ENCODE results near the gene ADI1.
"Not testable (repeated sequence)": the region's sequence is repeated elsewhere in the genome, so short reads cannot be mapped to it uniquely, and the experiment has no call there.

Gene ADI1

DNA sequence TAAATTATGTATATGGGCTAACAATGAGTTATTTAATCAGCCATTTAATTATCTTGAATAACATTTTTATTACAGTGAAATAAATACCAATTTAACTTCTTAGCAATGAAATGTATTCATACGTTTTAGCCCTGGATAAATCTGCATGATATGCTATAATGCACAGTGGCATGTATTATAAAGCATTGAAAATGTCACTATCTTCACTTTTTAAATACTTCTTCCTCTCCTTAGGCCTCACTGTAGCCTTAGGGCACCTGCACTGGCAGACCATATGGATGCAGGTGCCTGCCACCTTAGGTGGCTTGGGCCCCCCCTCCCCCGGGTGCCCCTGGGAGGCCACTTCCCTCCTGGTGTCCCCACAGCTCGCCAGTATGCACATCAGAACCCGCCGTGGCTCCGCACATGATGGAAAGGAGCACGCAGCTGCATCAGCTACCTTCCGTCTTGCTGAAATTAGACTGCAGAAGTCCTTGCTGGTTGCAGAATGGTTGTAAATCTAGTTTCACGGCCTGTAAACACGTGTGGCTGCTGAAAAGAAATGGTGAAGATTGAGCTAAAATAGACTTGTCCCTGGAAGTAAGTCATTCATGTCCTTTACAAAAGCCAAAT is 56.7 kb downstream of the ADI1 start:
- DNase-seq (ENCODE audit: low read depth), result no peak

GRCh38 chr2:3461801-3462492 is 57.4 kb downstream of the ADI1 start:
- peak; percentile 64 for DNase-seq (ENCODE audit: low read depth)

DNA sequence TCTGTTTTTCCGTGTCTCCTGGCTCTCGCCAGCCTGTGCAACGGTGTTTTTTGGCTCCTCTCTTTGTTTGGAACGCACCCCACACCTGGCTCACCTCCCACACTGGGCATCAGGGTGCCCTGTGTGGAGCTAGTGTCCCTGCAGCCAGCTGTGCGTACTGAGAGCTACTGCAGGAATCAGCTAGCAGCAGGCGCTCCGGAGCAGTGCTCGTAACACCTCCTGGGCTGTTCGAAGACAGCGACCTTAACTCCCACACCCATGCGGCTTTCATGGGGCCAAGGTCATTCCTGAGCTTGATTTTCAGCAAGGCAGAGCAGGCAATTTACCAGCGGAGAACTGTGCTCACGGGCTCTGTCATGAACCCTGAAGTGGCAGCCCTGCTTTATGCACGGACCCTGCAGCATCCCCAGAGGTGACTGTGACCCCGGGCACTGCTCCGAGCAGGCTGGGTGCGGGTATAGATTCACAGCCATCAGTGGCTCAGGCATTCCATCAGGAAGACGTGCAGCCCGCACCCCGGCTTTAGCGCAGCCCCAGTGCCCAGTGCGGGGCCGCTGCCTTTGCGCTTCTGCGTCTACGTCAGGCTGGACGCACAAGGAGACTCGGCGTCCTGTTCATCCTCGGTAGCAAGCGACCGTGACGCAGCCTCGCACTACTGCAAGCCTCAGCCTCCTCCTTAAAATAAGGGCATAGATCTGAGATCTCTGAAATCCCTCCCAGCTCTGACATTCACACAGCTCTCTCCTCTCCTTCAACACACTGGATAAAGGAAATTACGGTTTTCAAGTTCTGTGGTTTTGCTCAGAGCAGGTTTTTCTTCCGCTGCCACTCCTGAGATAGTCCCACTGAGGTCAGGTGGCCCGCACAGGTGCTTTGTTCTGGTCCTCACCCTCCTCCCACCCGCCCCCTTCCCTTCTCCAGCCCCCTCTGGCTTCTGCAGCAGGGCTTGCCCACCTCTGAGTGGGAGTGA is 58.2 kb downstream of the ADI1 start:
- DNase-seq (ENCODE audit: low read depth), result no peak

DNA sequence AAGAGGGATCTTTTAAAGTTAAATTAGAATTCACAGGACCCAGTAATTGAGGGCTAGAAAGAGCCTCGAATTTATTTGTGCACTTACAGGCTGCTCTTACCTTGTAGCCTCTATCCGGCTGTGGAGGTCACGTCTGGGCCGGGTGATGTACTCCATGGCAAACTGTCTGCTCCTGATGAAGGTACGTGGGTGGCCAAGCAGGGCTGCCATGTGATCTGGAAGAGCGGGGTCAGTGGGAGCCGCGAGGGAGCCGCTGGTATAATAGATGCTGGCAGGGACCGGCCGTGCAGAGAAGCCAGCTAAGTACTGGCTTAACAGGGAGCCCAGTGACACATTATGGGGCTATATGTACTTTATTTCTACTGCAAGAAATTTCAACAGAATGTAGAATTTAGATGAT is 59.2 kb downstream of the ADI1 start:
- DNase-seq (ENCODE audit: low read depth), result no peak

GRCh38 chr2:3459185-3460015 is 59.9 kb downstream of the ADI1 start:
- no peak for DNase-seq (ENCODE audit: low read depth)

- no peak for DNase-seq (ENCODE audit: low read depth)
Observed at GRCh38 chr2:3458396-3459184, 60.7 kb downstream of the ADI1 start.

DNA sequence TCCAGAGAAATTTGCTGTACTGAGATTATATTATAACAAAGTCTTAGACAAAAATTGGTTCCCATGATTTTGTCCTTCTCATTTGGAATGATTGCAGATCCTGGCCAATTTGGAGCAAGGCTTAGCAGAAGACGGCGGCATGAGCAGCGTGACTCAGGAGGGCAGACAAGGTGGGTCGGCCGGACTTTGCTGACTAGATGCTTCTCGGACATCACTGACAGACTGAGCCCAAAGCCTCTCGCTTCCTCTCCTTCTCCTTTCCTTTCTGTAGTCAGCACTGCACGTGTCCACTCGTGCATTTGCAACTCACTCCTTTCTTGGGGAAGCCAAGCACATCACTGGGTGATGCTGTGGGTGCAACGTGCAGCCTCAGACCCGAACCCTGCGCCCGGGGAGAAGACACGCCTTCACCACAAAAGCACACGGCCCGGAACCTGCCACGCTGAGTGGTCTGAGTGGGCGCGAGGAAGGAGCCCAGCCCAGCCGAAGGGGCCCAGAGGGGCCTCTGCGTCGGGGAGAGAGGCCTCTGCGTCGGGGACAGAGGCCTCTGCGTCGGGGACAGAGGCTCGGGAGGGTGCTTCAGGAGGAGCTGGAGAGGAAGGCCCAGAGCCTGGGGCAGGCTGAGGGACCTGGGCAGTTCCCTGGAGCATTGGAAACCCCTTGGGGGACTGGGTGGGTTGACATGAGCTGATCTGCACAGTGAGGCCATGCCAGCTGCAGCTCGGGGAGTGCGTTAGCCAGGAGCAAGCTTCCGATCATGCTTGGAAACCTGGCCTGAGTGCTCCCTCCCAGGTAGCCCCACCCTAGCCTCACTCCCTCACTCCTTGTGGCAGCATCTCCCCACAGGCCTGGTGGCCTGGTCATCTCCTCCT is 61.6 kb downstream of the ADI1 start:
- no peak for DNase-seq (ENCODE audit: low read depth)

DNA sequence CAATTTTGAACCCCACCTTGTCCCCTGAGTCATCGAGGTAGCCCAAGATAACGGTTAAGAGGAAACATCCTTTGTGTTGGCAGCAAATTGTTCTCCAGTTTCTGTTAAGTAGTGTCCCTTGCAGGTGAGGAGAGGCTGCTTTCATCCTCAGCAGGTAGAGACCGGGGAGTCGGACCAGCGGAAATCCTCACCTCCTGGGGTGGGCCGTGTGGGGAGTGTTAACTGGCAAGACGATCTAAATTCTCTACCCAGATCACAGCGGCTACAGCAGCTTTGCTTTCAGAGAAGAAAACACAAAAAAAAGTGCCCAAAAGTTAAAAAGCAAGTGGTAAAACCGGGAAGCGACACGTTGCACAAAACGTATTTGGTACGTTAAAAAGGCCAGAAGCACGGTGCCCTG is 63.2 kb downstream of the ADI1 start:
- no peak for DNase-seq (ENCODE audit: low read depth)

DNA sequence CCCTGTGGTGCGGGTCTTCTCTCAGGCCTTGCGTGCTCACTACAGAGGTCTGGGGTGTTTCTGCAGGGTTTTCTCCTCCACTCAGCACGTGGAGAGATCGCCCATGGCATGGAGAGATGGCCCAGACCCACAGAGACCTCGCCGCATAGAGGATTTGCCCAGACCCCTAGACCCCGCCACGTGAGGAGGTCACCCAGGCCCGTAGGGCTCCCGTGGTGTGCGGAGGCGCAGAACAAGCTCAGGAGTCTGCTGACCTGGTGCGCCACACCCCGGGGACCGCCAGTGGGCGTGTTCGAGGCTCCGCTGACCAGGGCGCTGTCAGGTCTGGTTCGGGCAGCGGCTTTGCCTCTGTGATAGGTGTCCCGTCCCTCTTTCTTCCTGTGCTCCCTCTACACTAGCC is 64.5 kb downstream of the ADI1 start:
- DNase-seq (ENCODE audit: low read depth), result no peak

DNA sequence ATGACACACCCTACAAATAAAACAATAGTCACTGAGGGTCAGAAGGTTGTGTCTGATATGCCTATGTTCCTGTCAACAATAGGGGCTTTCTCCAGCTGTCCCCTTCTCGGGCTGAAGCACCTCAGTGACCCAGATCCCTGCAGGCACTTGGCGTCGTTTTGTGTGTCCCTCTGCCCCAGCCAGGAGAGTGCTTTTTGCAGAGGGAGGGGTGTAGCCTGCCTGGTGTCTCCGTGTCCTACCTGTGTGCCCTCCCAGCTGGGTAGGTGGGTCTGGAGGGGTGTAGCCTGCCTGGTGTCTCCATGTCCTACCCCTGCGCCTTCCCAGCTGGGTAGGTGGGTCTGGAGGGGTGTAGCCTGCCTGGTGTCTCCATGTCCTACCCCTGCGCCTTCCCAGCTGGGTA is 65.3 kb downstream of the ADI1 start:
- DNase-seq (ENCODE audit: low read depth), result not testable (repeated sequence)

- no peak for DNase-seq (ENCODE audit: low read depth)
Observed at GRCh38 chr2:3453190-3453999, 65.9 kb downstream of the ADI1 start.

DNA sequence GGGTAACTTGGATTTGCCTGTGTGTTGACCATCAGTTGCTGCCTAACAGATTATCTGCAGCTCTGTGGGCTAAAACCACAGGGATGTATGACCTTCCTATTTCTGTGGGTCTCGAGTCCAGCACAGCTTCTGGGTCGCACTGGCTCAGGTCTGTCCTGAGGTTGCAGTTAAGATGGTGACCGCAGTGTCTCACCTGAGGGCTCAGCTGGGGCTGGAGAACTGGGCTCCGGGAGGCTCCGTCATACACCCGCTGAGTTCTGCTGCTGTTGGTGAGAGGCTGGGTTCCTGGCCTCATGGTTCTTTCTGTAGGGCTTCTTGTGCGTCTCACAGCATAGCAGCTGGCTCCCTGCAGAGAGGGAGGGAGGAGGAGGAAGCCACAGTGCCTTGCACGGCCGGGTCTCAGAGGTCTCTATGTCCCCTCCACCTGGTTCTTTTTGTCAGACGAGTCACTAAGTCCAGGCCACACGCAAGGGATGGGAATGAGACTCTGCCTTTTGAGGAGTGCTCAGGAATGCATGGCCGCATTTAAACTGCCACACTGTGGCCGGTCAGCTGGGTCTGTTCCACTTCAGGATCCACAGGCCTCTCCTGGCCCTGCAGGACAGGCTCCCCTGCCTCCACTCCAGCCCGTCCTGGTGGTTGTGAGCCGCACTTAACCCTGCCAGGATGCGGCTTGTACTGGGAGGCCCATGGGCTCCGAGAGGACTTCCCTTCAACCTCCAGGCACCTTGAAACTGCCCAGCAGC is 67.2 kb downstream of the ADI1 start:
- no peak for DNase-seq (ENCODE audit: low read depth)

DNA sequence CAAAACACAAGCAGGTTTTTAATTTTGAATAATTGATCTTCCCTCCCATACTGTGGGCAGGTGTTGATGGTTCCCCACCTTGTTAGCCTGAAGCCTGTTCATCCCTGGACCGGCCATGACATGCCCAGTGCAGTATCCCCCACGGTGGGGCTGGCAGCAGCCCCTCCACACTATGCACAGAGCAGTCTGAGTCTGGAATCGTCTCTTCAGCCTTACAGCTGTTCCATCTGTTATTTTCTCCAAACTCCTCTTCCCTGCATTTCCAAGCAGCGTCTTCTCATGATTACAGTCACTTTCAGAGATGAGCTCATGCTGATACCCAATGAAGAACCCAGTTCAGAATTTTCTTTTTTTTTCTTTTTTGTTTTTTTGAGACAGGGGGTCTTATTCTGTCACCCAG is 68.2 kb downstream of the ADI1 start:
- DNase-seq (ENCODE audit: low read depth), result no peak

DNA sequence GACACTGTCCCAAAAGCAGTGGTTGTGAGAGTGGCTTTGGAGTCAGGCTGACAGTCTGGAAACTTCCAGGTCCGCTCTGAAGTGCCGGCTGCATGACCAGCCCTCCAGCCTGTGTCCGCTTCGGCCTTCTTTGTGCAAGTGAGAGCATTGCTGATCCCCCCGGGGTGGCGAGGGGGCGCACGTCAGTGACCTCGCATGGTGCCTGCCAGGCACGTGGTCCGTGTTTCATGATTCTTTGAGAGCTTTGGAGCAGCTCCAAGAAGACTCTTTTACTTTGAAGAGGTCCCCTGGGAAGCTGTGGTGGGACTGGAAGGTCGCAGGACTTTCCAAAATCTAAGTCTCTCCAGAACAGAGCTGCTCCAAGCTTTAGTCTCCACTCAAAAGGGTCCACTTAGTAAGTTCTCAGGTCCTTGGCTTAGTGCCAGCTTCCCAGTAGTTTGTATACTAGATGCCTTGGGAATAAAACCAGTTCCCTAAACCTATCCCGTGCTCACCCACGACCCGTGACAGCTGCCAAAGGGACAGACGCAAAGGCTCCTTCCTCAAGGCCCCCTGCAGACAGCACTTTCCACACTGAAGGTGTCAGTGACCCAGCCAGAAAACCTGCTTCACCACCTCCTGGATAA is 68.8 kb downstream of the ADI1 start:
- DNase-seq (ENCODE audit: low read depth), result no peak

- no peak for DNase-seq (ENCODE audit: low read depth)
Observed at GRCh38 chr2:3449936-3450335, 69.4 kb downstream of the ADI1 start.

GRCh38 chr2:3449086-3449485 is 70.2 kb downstream of the ADI1 start:
- DNase-seq (ENCODE audit: low read depth), result no peak

DNA sequence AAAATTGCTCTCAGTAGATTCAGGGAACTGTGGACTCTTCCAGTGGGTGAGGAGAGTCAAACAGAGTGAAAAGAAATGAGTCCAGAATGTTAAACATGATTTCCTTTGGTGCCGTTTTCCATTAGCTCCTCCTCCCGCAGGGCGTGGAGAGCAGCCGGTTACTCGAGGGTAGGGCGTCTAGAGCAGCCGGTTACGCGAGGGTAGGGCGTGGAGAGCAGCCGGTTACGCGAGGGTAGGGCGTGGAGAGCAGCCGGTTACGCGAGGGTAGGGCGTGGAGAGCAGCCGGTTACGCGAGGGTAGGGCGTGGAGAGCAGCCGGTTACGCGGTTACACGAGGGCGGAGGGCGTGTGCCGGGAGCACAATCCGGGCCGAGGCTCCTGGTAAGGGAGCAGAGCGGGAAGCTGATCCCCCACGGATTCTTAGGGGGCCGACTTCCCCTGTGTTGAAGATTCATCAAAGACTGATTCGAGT is 70.9 kb downstream of the ADI1 start:
- peak; percentile 32 for DNase-seq (ENCODE audit: low read depth)

DNA sequence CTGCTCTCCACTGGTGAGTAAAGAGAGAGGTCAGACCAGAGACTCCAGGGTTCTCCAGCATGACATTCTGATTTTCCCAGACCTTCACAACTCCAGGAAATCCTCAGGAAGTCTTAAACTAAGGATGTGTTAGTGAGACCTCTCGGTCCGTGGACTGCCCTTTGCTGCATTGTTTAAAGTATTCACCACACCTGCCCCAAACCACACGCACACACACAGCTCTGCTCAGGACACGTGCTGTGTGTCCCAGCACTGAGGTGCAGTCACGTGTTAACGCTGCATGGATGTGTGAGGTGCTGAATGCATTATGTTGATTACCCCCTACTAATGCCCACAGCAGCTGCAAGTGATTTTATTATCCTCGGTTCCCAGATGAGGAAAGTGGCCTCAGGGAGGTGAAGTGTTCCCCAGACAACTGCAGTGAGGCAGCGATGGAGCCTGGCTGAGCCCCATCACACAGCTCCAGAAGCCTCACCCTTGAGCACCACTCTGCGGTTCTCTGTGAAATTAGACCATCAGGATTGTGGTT is 71.5 kb downstream of the ADI1 start:
- DNase-seq (ENCODE audit: low read depth), result peak; percentile 34

Data from EH (cell line).